ENCODE results near the gene RNF10.
"Not testable (repeated sequence)": the region's sequence is repeated elsewhere in the genome, so short reads cannot be mapped to it uniquely, and the experiment has no call there.

RNF10 gene

DNA sequence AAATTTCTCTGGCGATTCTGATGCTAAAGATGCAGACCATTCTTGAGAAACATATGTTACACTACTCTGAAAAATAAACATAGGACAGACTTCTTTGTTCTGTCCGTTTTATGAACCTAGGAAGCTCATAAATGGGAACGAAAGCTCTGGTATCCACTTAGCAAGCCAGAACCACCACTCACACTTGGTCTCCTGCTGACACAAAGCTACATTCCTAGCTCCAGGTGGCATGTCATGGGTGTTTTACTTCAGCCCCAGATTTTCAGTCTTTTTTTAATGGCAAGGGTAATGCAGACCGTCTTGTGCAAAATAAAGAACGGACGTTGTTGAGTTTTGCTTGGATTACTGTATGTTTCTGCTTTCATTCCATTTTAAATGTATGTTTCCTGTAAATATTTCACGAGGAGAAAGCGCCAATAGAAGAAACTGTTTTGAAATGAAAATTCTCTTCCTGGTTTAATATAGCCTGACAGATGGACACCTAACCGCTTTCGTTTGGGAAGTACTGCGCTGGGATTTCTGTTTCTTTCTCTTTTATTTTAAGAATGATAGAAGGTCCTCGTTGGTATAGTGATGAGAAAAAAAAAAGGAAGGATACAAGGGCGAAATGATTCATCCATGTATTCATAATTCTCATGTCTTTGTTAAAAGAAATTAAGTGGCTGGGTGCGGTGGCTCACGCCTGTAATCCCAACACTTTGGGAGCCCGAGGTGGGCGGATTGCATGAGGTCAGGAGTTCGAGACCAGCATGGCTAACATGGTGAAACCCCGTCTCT, 4.3 kb upstream of the RNF10 start:
- no peak for DNase-seq

DNA sequence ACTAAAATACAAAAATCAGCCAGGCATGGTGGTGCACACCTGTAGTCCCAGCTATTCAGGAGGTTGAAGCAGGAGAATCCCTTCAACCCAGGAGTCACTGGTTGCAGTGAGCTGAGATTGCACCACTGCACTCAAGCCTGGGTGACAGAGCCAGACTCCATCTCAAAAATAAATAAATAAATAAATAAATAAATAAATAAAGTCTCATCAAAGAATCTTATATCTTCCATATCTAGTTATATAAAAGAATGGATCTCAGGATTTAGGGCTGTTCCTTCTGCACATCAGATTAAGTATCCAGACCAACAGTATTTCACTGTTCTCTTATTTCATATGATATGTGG, 3.8 kb upstream of the RNF10 start:
- not testable (repeated sequence) for DNase-seq

DNA sequence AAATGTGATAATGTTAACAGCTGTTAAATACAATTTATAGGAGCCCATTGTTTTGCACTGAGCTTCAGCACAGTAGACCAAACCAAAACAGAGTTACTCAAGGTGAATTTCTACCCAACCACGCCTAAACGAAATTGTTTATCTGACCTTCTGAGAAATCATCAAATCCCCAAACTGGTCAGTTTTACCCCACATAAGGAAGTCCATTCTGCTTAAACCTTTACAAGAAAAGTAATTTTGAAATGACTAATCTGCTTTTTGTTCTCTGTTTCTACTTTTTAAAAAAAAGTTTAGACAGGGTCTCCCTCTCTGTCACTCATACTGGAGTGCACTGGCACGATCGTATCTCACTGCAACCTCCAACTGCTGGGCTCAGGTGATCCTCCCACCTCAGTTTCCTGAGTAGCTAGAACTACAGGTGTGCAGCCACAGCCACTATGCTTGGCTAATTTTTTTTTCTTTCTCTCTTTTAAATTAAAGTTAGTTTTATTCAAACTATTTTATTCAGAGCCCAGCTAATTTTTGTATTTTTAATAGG, 1.4 kb upstream of the RNF10 start:
- DNase-seq: no peak

DNA sequence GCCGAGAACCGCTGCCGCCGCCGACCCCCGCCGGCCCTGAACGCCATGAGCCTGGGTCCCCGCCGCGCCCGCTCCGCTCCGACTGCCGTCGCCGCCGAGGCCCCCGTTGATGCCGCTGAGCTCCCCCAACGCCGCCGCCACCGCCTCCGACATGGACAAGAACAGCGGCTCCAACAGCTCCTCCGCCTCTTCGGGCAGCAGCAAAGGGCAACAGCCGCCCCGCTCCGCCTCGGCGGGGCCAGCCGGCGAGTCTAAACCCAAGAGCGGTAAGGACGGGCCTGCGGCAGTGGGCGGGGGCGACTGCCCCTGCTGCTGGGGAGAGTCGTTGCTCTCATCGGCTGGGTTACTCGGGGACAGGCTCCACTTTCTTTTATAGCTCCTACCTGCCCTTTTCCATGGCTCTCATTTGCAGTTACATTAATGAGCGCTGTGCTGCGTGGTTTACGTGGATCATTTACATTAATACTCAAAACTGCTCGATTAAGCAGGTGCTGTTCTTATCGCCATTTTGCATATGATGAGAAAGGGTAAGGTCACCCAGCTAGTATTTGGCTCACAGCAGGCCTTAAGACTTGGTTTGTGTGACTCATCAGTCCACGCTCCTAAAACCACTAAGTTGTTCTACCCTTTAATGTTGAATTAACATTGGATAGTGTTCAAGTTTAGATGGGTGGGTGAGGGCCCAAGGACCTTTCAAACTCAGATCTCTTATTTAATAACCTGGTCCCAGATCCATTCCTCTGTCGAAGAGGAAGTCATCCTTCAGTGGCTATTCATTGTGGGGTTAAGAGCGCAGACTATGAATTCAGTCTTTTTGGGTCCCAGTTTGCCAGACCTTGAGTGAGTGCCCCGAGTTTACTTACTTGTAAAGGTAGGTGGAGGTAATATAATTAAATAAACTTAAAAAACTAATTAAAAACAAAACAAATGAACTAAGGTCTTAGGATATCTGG, 823 bp downstream of the RNF10 start:
- DNase-seq: peak; percentile 54

DNA sequence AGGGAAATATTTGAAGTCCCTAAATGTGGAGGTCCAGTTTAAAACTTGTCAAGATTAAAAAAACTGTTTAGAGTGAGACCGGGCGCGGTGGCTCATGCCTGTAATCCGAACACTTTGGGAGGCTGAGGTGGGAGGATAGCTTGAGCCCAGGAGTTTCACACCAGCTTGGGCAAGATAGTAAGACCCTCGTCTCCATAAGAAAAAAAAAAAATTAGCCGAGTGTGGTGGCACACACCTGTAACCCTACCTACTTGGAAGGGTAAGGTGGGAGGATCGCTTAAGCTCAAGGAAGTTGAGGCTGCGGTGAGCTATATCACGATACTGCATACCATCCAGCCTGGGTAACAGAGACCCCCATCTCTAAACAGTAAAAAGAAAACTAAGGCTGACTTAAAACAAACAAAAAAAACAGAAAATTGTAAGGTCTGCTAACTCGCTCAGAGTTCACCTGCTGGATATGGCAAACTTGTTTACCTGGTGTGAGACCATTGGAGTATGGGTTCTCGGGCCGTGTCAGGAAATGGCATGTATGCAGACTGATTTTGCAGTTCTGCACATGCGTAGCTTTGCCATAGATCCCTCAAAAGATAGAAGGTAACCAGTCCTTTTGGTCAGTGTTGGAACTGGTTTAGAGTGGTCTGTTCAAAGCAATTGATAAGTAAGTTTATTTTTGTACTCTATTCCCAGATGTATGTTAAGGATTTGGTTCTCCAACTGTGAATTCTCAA, 2.1 kb downstream of the RNF10 start:
- DNase-seq: peak; percentile 9

DNA sequence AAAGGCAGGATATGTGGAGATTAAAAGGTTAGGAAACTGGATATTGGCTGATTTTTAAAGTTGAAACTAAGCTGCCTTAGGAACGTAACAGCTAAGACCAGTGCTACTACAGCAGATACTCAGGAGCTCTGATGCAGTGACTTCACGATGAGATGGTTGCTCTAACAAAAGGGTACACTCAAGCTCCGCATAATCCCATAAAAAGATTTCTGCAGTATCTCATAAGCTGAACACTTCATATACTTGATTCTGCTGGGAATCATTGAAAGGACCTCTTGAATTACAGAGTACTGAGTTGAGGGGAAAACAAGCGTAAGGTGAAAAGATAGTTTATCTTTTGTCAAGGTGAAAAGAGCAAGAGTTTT, 3.7 kb downstream of the RNF10 start:
- DNase-seq: no peak

DNA sequence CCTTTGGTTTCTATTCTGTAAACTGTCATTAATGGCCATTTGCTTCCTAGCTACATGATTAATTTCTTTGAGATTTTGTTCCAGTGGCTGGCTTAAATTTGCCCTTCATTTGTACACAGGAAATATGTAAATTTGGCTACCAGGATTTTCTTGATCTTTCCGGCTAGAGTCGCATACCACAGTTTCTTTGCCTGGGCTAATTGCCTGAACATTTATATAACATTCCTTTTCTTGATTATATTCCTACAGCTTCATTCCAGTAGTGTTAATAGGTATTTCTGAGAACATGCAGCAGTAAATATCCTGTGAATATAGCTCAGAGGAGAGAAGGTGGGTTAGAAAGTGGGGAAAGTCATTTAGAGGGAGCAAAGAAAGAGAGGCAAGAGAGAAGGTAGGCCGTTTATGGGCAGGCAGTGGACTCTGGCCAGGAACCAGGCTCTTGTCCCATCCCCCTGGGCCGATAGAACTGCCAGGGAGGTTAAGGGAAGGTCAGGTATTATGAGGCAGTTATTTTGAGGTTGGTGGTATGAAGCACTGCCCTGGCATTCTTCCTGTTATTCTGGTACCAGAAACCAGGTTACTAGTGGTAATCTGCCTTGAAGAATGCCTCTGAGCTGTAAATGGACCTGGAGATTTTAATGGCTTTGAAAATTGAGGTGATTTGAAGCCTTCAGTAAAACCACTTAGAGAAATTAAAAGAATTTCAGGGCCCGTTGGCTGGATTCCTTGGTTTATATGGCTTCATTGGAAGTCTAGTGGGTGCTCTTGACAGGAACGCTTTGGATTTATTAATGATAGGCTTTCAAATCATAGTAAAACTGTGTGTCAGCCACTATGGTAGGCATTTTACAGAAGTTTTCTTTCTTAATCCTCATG, 4.4 kb downstream of the RNF10 start:
- DNase-seq: no peak

DNA sequence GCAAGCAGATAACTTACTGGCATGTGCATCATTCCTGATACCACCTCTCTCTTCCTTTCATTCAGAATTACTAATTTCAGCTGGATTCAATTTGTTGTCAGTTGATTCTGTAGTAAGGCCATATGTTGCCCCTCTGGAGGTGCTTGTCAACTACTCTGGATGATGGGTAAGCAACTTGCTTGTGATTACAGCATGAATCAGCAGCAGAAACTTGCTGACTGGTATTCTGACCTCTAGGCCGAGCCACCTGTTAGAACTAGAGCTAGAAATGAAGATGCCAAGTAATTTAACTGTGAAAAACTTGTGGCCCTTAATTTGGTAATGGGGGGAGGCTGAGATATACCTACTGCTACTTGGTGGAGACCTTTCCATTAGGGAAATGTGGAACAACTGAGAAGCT, 5.1 kb downstream of the RNF10 start:
- DNase-seq: no peak

DNA sequence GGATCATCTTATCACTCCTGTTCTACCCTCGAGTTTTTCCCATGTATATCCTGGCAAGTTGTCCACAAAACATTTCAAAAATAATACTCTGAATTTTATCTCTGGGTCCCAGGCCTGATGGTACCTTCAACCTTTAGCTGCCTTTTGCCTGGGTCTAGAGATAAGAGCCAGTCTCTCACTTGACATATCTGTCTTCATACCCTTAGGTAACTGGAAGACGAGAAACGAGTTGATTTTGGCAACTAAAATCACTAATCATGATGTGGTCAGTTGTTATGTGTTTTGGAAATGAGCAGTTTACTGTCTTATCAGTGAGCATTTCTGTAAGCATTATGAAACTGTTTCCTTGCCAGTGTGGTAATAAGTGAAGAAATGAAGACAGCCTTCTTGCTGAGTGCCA, 6.3 kb downstream of the RNF10 start:
- no peak for DNase-seq

DNA sequence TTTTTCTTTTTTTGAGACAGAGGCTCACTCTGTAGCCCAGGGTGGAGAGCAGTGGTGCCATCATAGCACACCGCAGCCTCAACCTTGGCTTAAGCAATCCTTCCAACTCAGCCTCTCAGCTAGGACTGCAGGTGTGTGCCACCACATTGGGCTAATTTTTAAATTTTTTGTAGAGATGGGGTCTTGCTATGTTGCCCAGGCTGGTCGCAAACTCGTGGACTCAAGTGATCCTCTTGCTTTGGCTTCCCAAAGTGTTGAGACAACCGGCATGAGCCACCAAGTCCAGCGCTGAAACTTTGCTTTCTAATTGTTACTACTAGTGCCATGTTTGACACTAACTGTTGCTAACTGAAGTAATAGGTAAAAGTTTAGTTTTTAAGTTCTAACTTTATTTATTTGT, 8.0 kb downstream of the RNF10 start:
- no peak for DNase-seq

DNA sequence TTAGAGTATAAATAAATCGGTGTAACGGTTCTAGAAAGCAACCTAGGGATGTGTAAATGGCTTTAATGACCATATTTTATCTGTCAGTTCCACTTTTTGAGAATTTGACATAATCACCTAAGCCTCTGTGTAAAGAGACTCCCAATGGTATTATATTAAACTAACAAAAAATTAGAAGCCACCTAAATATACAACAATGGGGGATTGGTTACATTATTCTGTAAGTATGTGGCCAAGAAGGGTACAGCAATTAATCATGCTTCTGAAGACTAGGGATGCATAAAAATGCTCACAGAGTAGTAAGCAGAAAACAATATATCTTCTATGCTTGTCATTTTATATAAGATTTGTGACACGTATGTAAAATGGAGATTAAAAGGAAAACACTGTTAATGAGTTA, 10.5 kb downstream of the RNF10 start:
- no peak for DNase-seq

DNA sequence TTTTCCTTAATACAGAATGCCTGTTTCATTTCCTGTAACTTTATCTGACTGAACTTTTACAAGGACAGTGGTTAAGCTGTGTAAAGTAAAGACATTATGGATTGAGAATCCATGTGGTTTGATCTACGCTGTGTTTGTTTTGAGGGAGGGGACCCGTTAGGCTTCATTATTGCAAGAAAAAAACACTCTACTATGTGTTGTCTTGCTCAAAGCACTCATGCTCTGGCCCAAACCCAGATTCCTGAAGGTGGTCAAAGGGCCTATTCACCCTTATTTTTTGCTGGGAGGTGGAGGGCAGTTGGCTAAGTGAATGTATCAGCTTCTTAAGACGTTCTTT, 11.9 kb downstream of the RNF10 start:
- DNase-seq: no peak

DNA sequence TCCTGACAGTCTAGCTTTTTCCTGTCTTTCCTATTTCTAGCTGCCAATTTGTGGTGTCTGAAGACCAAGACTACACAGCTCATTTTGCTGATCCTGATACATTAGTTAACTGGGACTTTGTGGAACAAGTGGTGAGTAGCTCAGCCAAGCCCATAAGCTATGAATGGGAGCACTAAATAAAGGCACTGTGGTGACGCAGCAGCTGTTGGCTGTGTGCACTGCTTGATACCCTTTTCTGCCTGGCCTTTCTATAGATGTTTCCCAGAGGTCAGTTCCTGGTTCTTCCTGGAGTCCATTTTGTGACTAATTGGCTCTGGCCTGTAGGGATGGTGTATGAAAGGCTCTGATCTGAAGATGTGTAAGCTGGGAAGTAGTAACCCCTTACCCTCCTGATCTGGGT, 20.5 kb downstream of the RNF10 start:
- no peak for DNase-seq

DNA sequence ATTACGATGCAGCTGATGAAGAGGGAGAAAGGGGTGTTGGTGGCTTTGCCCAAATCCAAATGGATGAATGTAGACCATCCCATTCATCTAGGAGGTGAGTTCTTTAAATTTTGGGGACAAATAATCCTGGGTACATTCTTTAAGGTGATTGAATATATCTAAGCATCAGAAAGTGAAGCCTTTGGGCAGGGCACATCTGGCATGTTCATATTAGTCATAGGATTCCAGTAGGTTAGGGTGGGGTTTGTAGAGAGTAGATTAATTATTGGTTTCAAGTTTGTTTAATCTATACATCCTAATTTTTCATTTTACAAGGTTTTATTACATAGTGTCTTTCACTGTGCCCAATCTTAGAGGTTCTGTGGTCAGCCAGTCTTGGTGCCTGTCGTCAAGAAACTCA, 23.4 kb downstream of the RNF10 start:
- DNase-seq: no peak

DNA sequence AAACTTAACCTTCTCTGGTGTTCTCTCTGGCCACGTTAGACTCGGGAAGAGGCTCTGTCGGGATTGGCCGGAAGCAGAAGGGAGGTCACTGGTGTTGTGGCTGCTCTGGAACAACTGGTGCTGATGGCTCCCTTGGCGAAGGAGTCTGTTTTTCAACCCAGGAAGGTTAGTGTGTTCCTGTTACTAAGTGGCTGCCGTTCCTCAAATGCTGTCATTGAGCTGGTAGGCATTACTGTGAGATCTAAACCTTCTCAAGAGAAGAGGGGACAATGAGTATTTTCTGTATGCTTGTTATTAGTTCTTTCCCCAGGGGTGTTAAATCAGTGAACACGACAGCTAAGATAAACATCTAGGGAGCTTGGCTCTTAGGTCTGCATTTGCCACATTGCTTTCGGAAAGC, 28.8 kb downstream of the RNF10 start:
- DNase-seq: no peak

DNA sequence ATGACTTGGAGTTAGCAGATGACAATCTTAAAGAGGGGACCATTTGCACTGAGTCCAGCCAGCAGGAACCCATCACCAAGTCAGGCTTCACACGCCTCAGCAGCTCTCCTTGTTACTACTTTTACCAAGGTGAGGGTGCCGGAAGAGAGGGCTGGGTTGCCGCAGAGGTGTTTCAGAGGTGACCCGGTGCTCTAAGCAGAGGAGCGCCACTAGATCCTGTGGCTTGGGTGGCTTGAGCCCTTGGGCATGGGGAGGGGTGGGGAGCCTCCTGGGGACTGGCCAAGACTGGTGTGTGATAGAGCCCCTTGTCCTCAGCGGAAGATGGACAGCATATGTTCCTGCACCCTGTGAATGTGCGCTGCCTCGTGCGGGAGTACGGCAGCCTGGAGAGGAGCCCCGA, 29.3 kb downstream of the RNF10 start:
- no peak for DNase-seq

DNA sequence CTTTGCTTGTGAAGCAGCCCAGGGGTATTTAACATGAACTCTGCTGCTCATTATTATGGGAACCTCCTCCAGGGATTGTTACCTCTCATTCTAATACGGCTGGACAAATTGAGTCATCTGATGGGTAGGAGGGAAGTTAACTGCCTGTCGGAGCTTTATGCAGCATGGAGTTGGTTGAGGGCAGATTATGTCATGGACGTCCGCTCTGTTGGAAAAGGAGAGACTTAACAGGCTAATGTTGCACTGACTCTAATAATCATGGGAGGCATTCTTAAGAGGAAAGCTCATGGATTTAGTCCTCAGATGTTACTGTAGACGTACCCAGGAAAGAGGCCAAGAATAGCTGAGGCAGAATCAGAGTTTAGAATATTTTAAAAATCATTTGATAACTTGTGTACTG, 37.1 kb downstream of the RNF10 start:
- DNase-seq: no peak

DNA sequence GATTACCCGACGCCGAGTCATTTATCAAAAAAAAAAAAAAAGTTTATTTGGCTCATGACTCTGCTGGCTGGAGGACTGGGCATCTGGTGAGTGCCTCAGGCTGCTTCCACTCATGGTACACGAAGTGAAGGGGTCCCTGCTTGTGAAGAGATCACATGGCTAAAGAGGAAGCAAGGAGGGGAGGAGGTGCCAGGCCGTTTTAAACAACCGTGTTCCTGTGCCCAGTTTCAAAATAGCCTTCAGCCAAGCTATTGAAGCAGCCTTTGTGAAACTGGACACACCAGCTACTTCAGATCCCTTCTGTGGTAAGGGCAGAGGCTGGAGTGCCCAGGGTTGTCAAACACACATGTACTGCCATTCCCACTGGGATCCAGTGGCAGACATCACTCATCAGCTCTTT, 39.4 kb downstream of the RNF10 start:
- DNase-seq: no peak

DNA sequence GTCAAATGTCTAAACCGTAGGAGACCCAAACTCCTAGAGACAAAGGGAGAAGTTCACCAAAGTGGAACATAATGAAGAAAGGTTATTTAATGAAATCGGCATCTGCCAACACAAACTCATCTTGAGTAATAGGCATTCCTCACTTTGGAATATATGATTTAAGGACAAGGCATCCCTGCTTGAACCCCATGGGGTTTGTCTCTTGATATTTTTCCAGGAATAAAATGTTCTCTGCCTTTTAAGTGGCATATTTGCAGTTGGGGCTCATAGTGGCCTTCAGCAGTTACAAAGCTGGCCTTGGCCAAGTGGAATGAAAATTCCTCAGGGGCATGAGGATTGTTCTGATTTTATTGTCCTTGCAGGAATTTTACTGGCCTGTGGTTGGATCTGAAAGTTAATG, 40.0 kb downstream of the RNF10 start:
- DNase-seq: no peak

DNA sequence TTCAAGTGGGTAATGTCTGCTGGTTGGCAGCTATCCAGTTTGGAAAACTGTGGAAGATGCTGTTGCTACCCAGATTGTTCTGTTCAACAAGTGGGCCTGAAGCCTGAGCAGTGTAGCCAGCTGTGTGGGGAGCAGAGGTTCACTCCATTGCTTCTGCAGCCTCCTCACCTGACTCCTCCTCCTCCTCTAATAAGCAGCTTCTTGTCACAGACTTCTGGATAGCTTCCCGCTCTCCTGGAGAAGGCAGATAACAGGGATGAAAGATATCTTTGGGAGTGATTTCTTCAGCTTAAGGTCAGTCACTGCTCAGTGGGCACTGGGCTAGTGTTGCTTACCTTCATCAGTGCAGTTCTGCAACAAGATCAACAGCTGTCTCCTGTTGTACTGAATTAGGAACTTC, 45.0 kb downstream of the RNF10 start:
- DNase-seq: no peak

DNA sequence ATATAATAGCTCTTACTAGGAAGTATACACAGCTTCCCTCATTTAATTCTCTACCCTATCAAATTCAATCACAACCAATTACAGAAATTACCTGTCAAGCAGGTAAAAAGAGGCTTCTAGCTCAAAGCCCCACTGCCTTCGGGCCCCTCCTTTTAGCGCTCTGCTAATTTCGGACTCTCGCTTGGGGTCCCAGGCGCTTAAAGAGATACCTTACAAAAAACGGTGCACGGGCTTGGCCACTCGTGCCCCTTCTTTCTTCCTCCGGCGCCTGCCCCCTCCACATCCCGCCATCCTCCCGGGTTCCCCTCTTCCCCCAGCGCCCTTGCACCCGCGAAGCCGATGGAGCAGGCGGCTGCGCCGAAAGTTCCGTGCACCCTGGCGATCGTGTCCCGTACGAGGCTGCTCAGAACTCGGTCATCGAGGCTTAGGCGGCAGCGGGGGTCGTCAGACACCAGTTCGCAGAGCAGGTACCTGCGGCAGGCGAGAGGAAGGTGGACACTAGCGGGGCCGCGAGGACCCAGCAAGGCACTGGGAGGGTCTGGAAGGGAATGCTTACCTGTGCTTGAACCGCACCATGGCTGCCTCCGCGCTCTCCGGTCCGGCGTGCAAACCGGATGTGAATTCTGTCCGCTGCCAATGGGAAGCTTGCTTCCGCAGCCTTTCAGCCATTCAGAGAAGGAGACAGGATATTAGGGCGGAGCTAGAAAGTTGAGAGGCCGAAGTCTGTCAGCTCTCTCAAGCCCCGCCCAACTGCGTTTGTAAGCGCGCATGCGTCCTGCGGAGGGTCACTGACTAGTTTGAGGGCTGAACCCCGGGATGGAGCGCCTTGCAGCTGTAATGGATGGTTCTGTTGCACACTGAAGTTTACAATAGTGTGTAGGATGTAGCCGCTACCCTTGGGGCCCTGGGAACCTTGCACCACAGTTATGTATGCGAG, 46.9 kb downstream of the RNF10 start, which contains the start of gene POP5:
TSS of gene POP5 (minus strand) at position 616 of the 937 bp plus-strand sequence. CDS start at position 576, 40 bp downstream.
- DNase-seq: peak; percentile 89

Data from stimulated activated CD4-positive, alpha-beta T cell treated with anti-CD3 and anti-CD28 coated beads, Interleukin-4, amount 100 ng/mL, for 1 hour (primary cell).